Peyer's patch (tissue), 4 donors: Measurements from ENCODE around the gene RPEL1.

Experiments used
- CTCF ChIP-seq, 6 experiments: fragments of 450-650 bp in 4 of 6; fragments of 200-600 bp in 2 of 6; sonication (generic) in 1 of 6; IDR thresholded peaks; one replicate each; pipeline ENCODE4 v1.5.1; 2017 to 2019; ENCODE audit warnings: antibody characterized with exemption in 6 of 6, mild to moderate bottlenecking in 3 of 6, moderate library complexity in 1 of 6
- POLR2A ChIP-seq, 2 donors: fragments of 450-650 bp; IDR thresholded peaks; one replicate each; pipeline ENCODE4 v1.5.1; 2017; ENCODE audit warnings: antibody characterized with exemption in 2 of 2, mild to moderate bottlenecking in 2 of 2, moderate library complexity in 2 of 2

GRCh38 chr10:103277713-103278536 lies 32.2 kb downstream of the RPEL1 start:
- no peak for TF ChIP-seq CTCF (IDR thresholded peaks at IDR 0.05)
- no peak for TF ChIP-seq POLR2A (IDR thresholded peaks at IDR 0.05)
